Measurements from ENCODE around the gene STRBP.

- TF ChIP-seq CTCF (IDR thresholded peaks at IDR 0.05) (no peak), POLR2A (IDR thresholded peaks at IDR 0.05) (no peak), POLR2AphosphoS5 (IDR thresholded peaks at IDR 0.05) (no peak)
These were observed 46.2 kb upstream of the STRBP start for GRCh38 chr9:123314617-123315016.

All from prostate gland (tissue), 2 donors.